T-cell (primary cell): Measurements from ENCODE around the gene PDIA2. TPM values are rescaled to one million over a fixed set of nuclear protein-coding genes. Genes with fewer than 3 reads are reported as not detected.

ENCODE experiments used
- ATAC-seq, 4 experiments: fragments of 200-7000 bp in 3 of 4; fragments of 150-1000 bp in 1 of 4; cut with Tn5 transposase; replicated peaks in 1 of 4; 1 replicate in 3 of 4; 2 replicates in 1 of 4; pipeline ENCODE4 v1.10.0; 2021; ENCODE audit warnings: moderate library complexity in 3 of 4, mild to moderate bottlenecking in 2 of 4, moderate number of reproducible peaks in 1 of 4
- CTCF ChIA-PET, 2 donors: fragments of 300-600 bp; sonication (Branson Sonifier 250); formaldehyde crosslinking; loops; one replicate each; lab custom pipeline; 2022; ENCODE audit warnings: antibody characterized with exemption in 2 of 2; lab: Charles Lee
- POLR2A ChIA-PET, 2 donors: fragments of 300-600 bp; sonication (Branson Sonifier 250); formaldehyde crosslinking; loops; one replicate each; lab custom pipeline; 2022; ENCODE audit warnings: antibody characterized with exemption in 2 of 2; lab: Charles Lee
- DNase-seq, 35 experiments: peaks; one replicate each; pipeline versions ENCODE4 v3.0.0 to v3.0.0-alpha.2; 2013 to 2023
- H3K27ac ChIP-seq: one replicate; pipeline ENCODE4 v1.5.1; 2013; ENCODE audit warnings: low read length
- H3K27me3 ChIP-seq, 2 experiments: replicated peaks in 1 of 2; 1 replicate in 1 of 2; 2 replicates in 1 of 2; pipeline versions ENCODE4 v1.6.1 to v1.7.0; 2013; ENCODE audit warnings: low read length in 1 of 2, mixed read lengths in 1 of 2; ENCODE audit not compliant: control insufficient read depth in 2 of 2, insufficient read depth in 2 of 2; ENCODE audit errors: extremely low read depth in 1 of 2
- H3K36me3 ChIP-seq, 2 donors: 1 replicate in 1 of 2; 2 replicates in 1 of 2; pipeline versions ENCODE4 v1.6.1 to v1.7.0; 2013; ENCODE audit warnings: low read length in 1 of 2; ENCODE audit not compliant: control insufficient read depth in 2 of 2, insufficient read depth in 1 of 2; ENCODE audit errors: extremely low read depth in 1 of 2
- H3K4me1 ChIP-seq, 2 experiments: 1 replicate in 1 of 2; 2 replicates in 1 of 2; pipeline versions ENCODE4 v1.6.1 to v1.7.0; 2013; ENCODE audit warnings: low read length in 2 of 2, mixed read lengths in 1 of 2; ENCODE audit not compliant: insufficient read depth in 2 of 2, control insufficient read depth in 1 of 2; ENCODE audit errors: extremely low read depth in 1 of 2
- H3K4me3 ChIP-seq, 2 donors: 1 replicate in 1 of 2; 2 replicates in 1 of 2; pipeline versions ENCODE4 v1.5.1 to v1.7.0; 2013; ENCODE audit warnings: mild to moderate bottlenecking in 2 of 2, low read length in 1 of 2, moderate library complexity in 1 of 2; ENCODE audit not compliant: control insufficient read depth in 1 of 2; ENCODE audit errors: extremely low read depth in 1 of 2
- H3K9me3 ChIP-seq: 2 replicates; pipeline ENCODE4 v1.7.0; 2013
- H3K27ac Mint-ChIP-seq, 2 donors: one replicate each; pipeline ENCODE4 v1.8.0; 2020 to 2021; ENCODE audit warnings: mild to moderate bottlenecking in 2 of 2, mixed read lengths in 2 of 2
- H3K27me3 Mint-ChIP-seq, 2 donors: one replicate each; pipeline ENCODE4 v1.8.0; 2021 to 2022; ENCODE audit warnings: mixed read lengths in 2 of 2
- H3K36me3 Mint-ChIP-seq: one replicate; pipeline ENCODE4 v1.8.0; 2021; ENCODE audit warnings: mixed read lengths
- H3K4me1 Mint-ChIP-seq, 3 donors: one replicate each; pipeline ENCODE4 v1.8.0; 2020 to 2022; ENCODE audit warnings: mixed read lengths in 3 of 3, mild to moderate bottlenecking in 1 of 3
- H3K4me3 Mint-ChIP-seq, 3 donors: one replicate each; pipeline ENCODE4 v1.8.0; 2020 to 2022; ENCODE audit warnings: mild to moderate bottlenecking in 3 of 3, mixed read lengths in 3 of 3, moderate library complexity in 3 of 3
- H3K9me3 Mint-ChIP-seq, 3 donors: one replicate each; pipeline ENCODE4 v1.8.0; 2020 to 2022; ENCODE audit warnings: mixed read lengths in 3 of 3
- WGBS: methylation state at CpG from one replicate; pipeline ENCODE4 v1.1.5; 2013; ENCODE audit warnings: missing lambda C conversion rate; ENCODE audit not compliant: insufficient coverage; 5-methylcytosine and 5-hydroxymethylcytosine counted together
- total RNA-seq, 35 experiments: library from RNA in 6 of 35; stranded (reverse) in 6 of 35; fragments of 120-200 nt in 1 of 35; gene quantifications; one replicate each; pipeline versions ENCODE4 v1.2.1 to v1.2.4 and lab custom pipeline; 2013 to 2026

The PDIA2 gene
- total RNA-seq, 5 donors from 2014 or later (not counting 1 experiment from before 2014, with no cell fraction given): 0.38 to 0.54 (median 0.53) TPM; not detected in 2

- H3K9me3 ChIP-seq: no peaks in the 10 kb centered on the region
- ChIA-PET CTCF (no interaction called here), POLR2A (no interaction called here)
- H3K36me3 ChIP-seq: peaks cover 21 to 51% of the 10 kb centered on the region in 2 donors
- H3K27ac Mint-ChIP-seq: no peak overlapping the region
- H3K27me3 Mint-ChIP-seq: no peaks in the 10 kb centered on the region
- no peak overlapping the region for H3K27ac ChIP-seq
- no peak overlapping the region for H3K4me3 ChIP-seq
- no peaks in the 10 kb centered on the region for H3K27me3 ChIP-seq
- peaks cover 4 to 35% of the 10 kb centered on the region in 2 experiments for H3K4me1 ChIP-seq
- peaks cover 26% of the 10 kb centered on the region for H3K36me3 Mint-ChIP-seq
- DNase-seq (no peak), ATAC-seq (no peak)
- peaks cover 21 to 27% (median 26%) of the 10 kb centered on the region in 3 donors for H3K4me1 Mint-ChIP-seq
- H3K9me3 Mint-ChIP-seq: no peaks in the 10 kb centered on the region
- no peak overlapping the region for H3K4me3 Mint-ChIP-seq
- whole genome bisulfite sequencing: 98% methylated on average over 10 of the region's 15 CpGs
Measured at GRCh38 chr16:311725-312124, 28.8 kb downstream of the PDIA2 start.

GRCh38 chr16:314351-314750 lies 31.4 kb downstream of the PDIA2 start:
- Histone ChIP-seq H3K4me3 (no peak overlapping the region), H3K27me3 (no peaks in the 10 kb centered on the region), H3K36me3 (peaks cover 12 to 53% of the 10 kb centered on the region in 2 donors), H3K27ac (no peak overlapping the region), H3K9me3 (no peaks in the 10 kb centered on the region), H3K4me1 (peaks cover 3 to 35% of the 10 kb centered on the region in 2 experiments)
- ATAC-seq (no peak), DNase-seq (no peak)
- POLR2A ChIA-PET: no interaction called here
- CTCF ChIA-PET: no interaction called here
- peaks cover 33 to 41% (median 34%) of the 10 kb centered on the region in 3 donors for H3K4me1 Mint-ChIP-seq
- no peak overlapping the region for H3K27ac Mint-ChIP-seq
- no peak overlapping the region for H3K4me3 Mint-ChIP-seq
- 98% methylated on average over 15 of the region's 16 CpGs for WGBS
- peaks cover 29% of the 10 kb centered on the region for H3K36me3 Mint-ChIP-seq
- H3K27me3 Mint-ChIP-seq: no peaks in the 10 kb centered on the region
- H3K9me3 Mint-ChIP-seq: no peaks in the 10 kb centered on the region

- ATAC-seq: no peak
- Mint-ChIP-seq H3K27ac (no peak overlapping the region), H3K9me3 (no peaks in the 10 kb centered on the region), H3K27me3 (no peaks in the 10 kb centered on the region), H3K36me3 (peaks cover 31% of the 10 kb centered on the region), H3K4me3 (no peak overlapping the region), H3K4me1 (peaks cover 33 to 41% (median 34%) of the 10 kb centered on the region in 3 donors)
- no peaks in the 10 kb centered on the region for H3K9me3 ChIP-seq
- H3K36me3 ChIP-seq: peaks cover 12 to 53% of the 10 kb centered on the region in 2 donors
- no peak overlapping the region for H3K4me3 ChIP-seq
- ChIA-PET POLR2A (no interaction called here), CTCF (no interaction called here)
- no peaks in the 10 kb centered on the region for H3K27me3 ChIP-seq
- 97% methylated on average over 10 of the region's 14 CpGs for WGBS
- no peak for DNase-seq
- H3K4me1 ChIP-seq: peaks cover 8 to 35% of the 10 kb centered on the region in 2 experiments
- no peak overlapping the region for H3K27ac ChIP-seq
Measured at GRCh38 chr16:314795-315299, 31.9 kb downstream of the PDIA2 start.

GRCh38 chr16:316741-317464 lies 33.9 kb downstream of the PDIA2 start:
- Histone ChIP-seq H3K27me3 (no peaks in the 10 kb centered on the region), H3K4me1 (peaks cover 9 to 50% of the 10 kb centered on the region in 2 experiments), H3K4me3 (no peak overlapping the region), H3K36me3 (peaks cover 9 to 47% of the 10 kb centered on the region in 2 donors), H3K9me3 (no peaks in the 10 kb centered on the region), H3K27ac (no peak overlapping the region)
- POLR2A ChIA-PET: no interaction called here
- WGBS: 95% methylated on average over 17 of the region's 19 CpGs
- ATAC-seq (no peak), DNase-seq (no peak)
- Mint-ChIP-seq H3K27me3 (no peaks in the 10 kb centered on the region), H3K9me3 (no peaks in the 10 kb centered on the region), H3K4me1 (peaks cover 48 to 57% (median 49%) of the 10 kb centered on the region in 3 donors), H3K4me3 (no peak overlapping the region), H3K27ac (no peak overlapping the region), H3K36me3 (peaks cover 32% of the 10 kb centered on the region)
- CTCF ChIA-PET: interaction anchor here in 1 of 2 donors (0.5 kb wide), 1 partner anchor 78 kb away, joined by 3 read pairs; no protein-coding TSS in a partner anchor

- H3K4me1 Mint-ChIP-seq: peaks cover 49 to 61% (median 54%) of the 10 kb centered on the region in 3 donors
- H3K4me1 ChIP-seq: peaks cover 9 to 50% of the 10 kb centered on the region in 2 experiments
- peak overlapping the region; percentile 3 to 34 for H3K27ac Mint-ChIP-seq
- peaks cover 5 to 44% of the 10 kb centered on the region in 2 donors for H3K36me3 ChIP-seq
- H3K9me3 Mint-ChIP-seq: no peaks in the 10 kb centered on the region
- no peak overlapping the region for H3K27ac ChIP-seq
- no peak overlapping the region for H3K4me3 ChIP-seq
- ChIA-PET CTCF (interaction anchor here in 1 of 2 donors (0.5 kb wide), 1 partner anchor 78 kb away, joined by 3 read pairs; no protein-coding TSS in a partner anchor), POLR2A (no interaction called here)
- H3K27me3 Mint-ChIP-seq: no peaks in the 10 kb centered on the region
- ATAC-seq (peak in 1 of 4 experiments; percentile 33), DNase-seq (no peak)
- peaks cover 29% of the 10 kb centered on the region for H3K36me3 Mint-ChIP-seq
- no peaks in the 10 kb centered on the region for H3K9me3 ChIP-seq
- H3K27me3 ChIP-seq: no peaks in the 10 kb centered on the region
- WGBS: 100% methylated on average over 4 of the region's 5 CpGs
- no peak overlapping the region for H3K4me3 Mint-ChIP-seq
Measured at GRCh38 chr16:317583-317982, 34.6 kb downstream of the PDIA2 start.

GRCh38 chr16:318628-319027 lies 35.7 kb downstream of the PDIA2 start:
- no peak overlapping the region for H3K4me3 ChIP-seq
- Mint-ChIP-seq H3K27ac (peak overlapping the region in 1 of 2 donors; percentile 34), H3K27me3 (no peaks in the 10 kb centered on the region), H3K36me3 (peaks cover 24% of the 10 kb centered on the region), H3K4me1 (peaks cover 55 to 67% (median 65%) of the 10 kb centered on the region in 3 donors), H3K9me3 (no peaks in the 10 kb centered on the region), H3K4me3 (no peak overlapping the region)
- H3K4me1 ChIP-seq: peaks cover 9 to 55% of the 10 kb centered on the region in 2 experiments
- H3K27ac ChIP-seq: no peak overlapping the region
- POLR2A ChIA-PET: no interaction called here
- DNase-seq (no peak), ATAC-seq (no peak)
- CTCF ChIA-PET: interaction anchor here in 1 of 2 donors (1.3 kb wide), 1 partner anchor 212 kb away, joined by 3 read pairs; no protein-coding TSS in a partner anchor
- H3K27me3 ChIP-seq: no peaks in the 10 kb centered on the region
- no peaks in the 10 kb centered on the region for H3K9me3 ChIP-seq
- 95% methylated on average over 20 of the region's 22 CpGs for WGBS
- peaks cover 5 to 33% of the 10 kb centered on the region in 2 donors for H3K36me3 ChIP-seq
